HCT116 (cell line): ENCODE data around the gene RSPH6A. TPM values are rescaled to one million over a fixed set of nuclear protein-coding genes. Genes with fewer than 3 reads are reported as not detected.

ENCODE experiments used
- ATAC-seq: fragments of 200-7000 bp; cut with Tn5 transposase; 2 replicates; pipeline ENCODE4 v1.9.1; 2020; ENCODE audit warnings: mild to moderate bottlenecking, moderate library complexity
- BruUV-seq: library from RNA; stranded (reverse); fragments of 400-500 nt; replicated peaks from 2 replicates; lab custom pipeline; 2021; lab: Mats Ljungman, UMichigan
- CTCF ChIA-PET: fragments of 300-600 bp; sonication (Branson Sonifier 250); formaldehyde crosslinking; loops from one replicate; lab custom pipeline; 2021; ENCODE audit warnings: antibody characterized with exemption; lab: Charles Lee
- POLR2A ChIA-PET: fragments of 300-600, 350-600 bp; sonication (Branson Sonifier 250); formaldehyde crosslinking; loops from one replicate; lab custom pipeline; 2021; ENCODE audit warnings: antibody characterized with exemption; lab: Charles Lee
- RAD21 ChIA-PET, 2 experiments: fragments of 300-600 bp; sonication (Branson Sonifier 250); formaldehyde crosslinking; loops; one replicate each; lab custom pipeline; 2023; ENCODE audit warnings: low total read pairs in 2 of 2; ENCODE audit not compliant: uncharacterized antibody in 2 of 2, unreplicated experiment in 2 of 2, low non-redundant PET in 1 of 2; lab: Charles Lee
- DNase-seq: peaks from one replicate; pipeline ENCODE4 v3.0.0-alpha.2; 2010; ENCODE audit warnings: low read depth, low spot score
- H2AFZ ChIP-seq: fragments of 200-600 bp; shearing (Covaris generic), sonication (generic); 2 replicates; pipeline ENCODE4 v1.6.1; 2017; ENCODE audit warnings: low read depth, mixed run types, mixed read lengths, antibody characterized with exemption, low read length; ENCODE audit not compliant: poor library complexity, severe bottlenecking
- H3K27ac ChIP-seq: 2 replicates; pipeline ENCODE4 v1.5.1; 2012; ENCODE audit warnings: low read depth, low read length
- H3K27me3 ChIP-seq: fragments of 200-600 bp; sonication (generic); 2 replicates; pipeline ENCODE4 v1.6.1; 2016; ENCODE audit warnings: mixed run types, low read length, mixed read lengths; ENCODE audit not compliant: insufficient read depth
- H3K36me3 ChIP-seq, 2 experiments: fragments of 200-500 bp in 1 of 2; fragments of 200-600 bp in 1 of 2; sonication (Bioruptor generic) in 1 of 2; sonication (generic) in 1 of 2; 2 replicates each; pipeline versions ENCODE4 v1.5.1 to v1.6.1; 2014 to 2016; ENCODE audit warnings: low read length in 2 of 2, inconsistent platforms in 1 of 2, mixed read lengths in 1 of 2, mixed run types in 1 of 2; ENCODE audit not compliant: insufficient read depth in 2 of 2, control insufficient read depth in 1 of 2
- H3K4me1 ChIP-seq, 2 experiments: fragments of 200-600 bp in 1 of 2; sonication (generic) in 1 of 2; 2 replicates each; pipeline versions ENCODE4 v1.5.1 to v1.6.1; 2012 to 2017; ENCODE audit warnings: low read length in 2 of 2, inconsistent platforms in 1 of 2, mild to moderate bottlenecking in 1 of 2, mixed read lengths in 1 of 2, mixed run types in 1 of 2, moderate library complexity in 1 of 2; ENCODE audit not compliant: insufficient read depth in 2 of 2, control insufficient read depth in 1 of 2
- H3K4me2 ChIP-seq: fragments of 200-600 bp; sonication (generic); 2 replicates; pipeline ENCODE4 v1.6.1; 2017; ENCODE audit warnings: mixed run types, low read length, mixed read lengths
- H3K4me3 ChIP-seq, 2 experiments: fragments of 200-600 bp in 1 of 2; sonication (generic) in 1 of 2; replicated peaks in 1 of 2; 2 replicates each; pipeline ENCODE4 v1.5.1; 2011 to 2016; ENCODE audit warnings: low read length in 2 of 2, control low read depth in 1 of 2, low read depth in 1 of 2, mild to moderate bottlenecking in 1 of 2, mixed read lengths in 1 of 2, mixed run types in 1 of 2
- H3K79me2 ChIP-seq: fragments of 200-600 bp; sonication (generic); 2 replicates; pipeline ENCODE4 v1.6.1; 2017; ENCODE audit warnings: mild to moderate bottlenecking, mixed run types, low read length, moderate library complexity, mixed read lengths; ENCODE audit not compliant: insufficient read depth
- H3K9ac ChIP-seq: fragments of 200-600 bp; sonication (generic); 2 replicates; pipeline ENCODE4 v1.6.1; 2016; ENCODE audit warnings: low read length, mixed read lengths
- H3K9me2 ChIP-seq: fragments of 200-600 bp; sonication (generic), shearing (Covaris generic); 2 replicates; pipeline ENCODE4 v1.6.1; 2017; ENCODE audit warnings: mixed run types, mild to moderate bottlenecking, moderate library complexity; ENCODE audit not compliant: insufficient read depth
- H3K9me3 ChIP-seq, 2 experiments: fragments of 200-500 bp in 1 of 2; fragments of 200-600 bp in 1 of 2; sonication (Bioruptor generic) in 1 of 2; sonication (generic) in 1 of 2; 2 replicates each; pipeline ENCODE4 v1.6.1; 2014 to 2017; ENCODE audit warnings: low read length in 2 of 2, mixed read lengths in 2 of 2, inconsistent platforms in 1 of 2, low read depth in 1 of 2, mild to moderate bottlenecking in 1 of 2, mixed run types in 1 of 2, moderate library complexity in 1 of 2; ENCODE audit not compliant: control insufficient read depth in 1 of 2, insufficient read depth in 1 of 2
- H4K20me1 ChIP-seq: fragments of 200-600 bp; sonication (generic), shearing (Covaris generic); 2 replicates; pipeline ENCODE4 v1.6.1; 2017; ENCODE audit warnings: mixed run types, mild to moderate bottlenecking, moderate library complexity; ENCODE audit not compliant: insufficient read depth
- CBX3 ChIP-seq: IDR thresholded peaks from 2 replicates; pipeline ENCODE4 v1.6.1; 2012; ENCODE audit warnings: low read depth
- EGR1 ChIP-seq: IDR thresholded peaks from 2 replicates; pipeline ENCODE4 v1.6.1; 2012; ENCODE audit warnings: low read depth
- ELF1 ChIP-seq: IDR thresholded peaks from 2 replicates; pipeline ENCODE4 v1.6.1; 2012; ENCODE audit warnings: low read depth, borderline replicate concordance
- EZH2 ChIP-seq: fragments of 200-600 bp; sonication (generic); IDR thresholded peaks from 2 replicates; pipeline ENCODE4 v1.6.1; 2017; ENCODE audit warnings: antibody characterized with exemption, mixed run types
- POLR2AphosphoS5 ChIP-seq: IDR thresholded peaks from 2 replicates; pipeline ENCODE4 v1.6.1; 2011; ENCODE audit warnings: mild to moderate bottlenecking, low read depth, low read length, moderate library complexity
- RAD21 ChIP-seq: IDR thresholded peaks from 2 replicates; pipeline ENCODE4 v1.6.1; 2012; ENCODE audit warnings: low read depth, mild to moderate bottlenecking
- SP1 ChIP-seq: IDR thresholded peaks from 2 replicates; pipeline ENCODE4 v1.6.1; 2012; ENCODE audit warnings: low read depth
- SRF ChIP-seq: IDR thresholded peaks from 2 replicates; pipeline ENCODE4 v1.6.1; 2012; ENCODE audit warnings: low read depth
- TCF7L2 ChIP-seq: IDR thresholded peaks from 2 replicates; pipeline ENCODE4 v1.7.0; 2011; ENCODE audit warnings: borderline replicate concordance, inconsistent platforms; ENCODE audit not compliant: insufficient read depth, insufficient read length; ENCODE audit errors: extremely low read depth
- ZNF274 ChIP-seq: fragments of 200-500 bp; sonication (Bioruptor generic); IDR thresholded peaks from 2 replicates; pipeline ENCODE4 v1.6.1; 2014; ENCODE audit warnings: mild to moderate bottlenecking, low read depth, low read length, inconsistent platforms
- intact Hi-C: fragments of 100-400 bp; cut with micrococcal nuclease; formaldehyde crosslinking; loops from 2 replicates; pipeline ENCODE4 v1.10.0; 2022
- total RNA-seq: library from RNA; stranded (reverse); gene quantifications from one replicate; pipeline ENCODE4 v1.2.1, GENCODE V29; 2021; ENCODE audit not compliant: unreplicated experiment
- TF ChIP-seq, protein P1 (sequence below): IDR thresholded peaks from 2 replicates; pipeline ENCODE4 v1.6.1; 2012
- TF ChIP-seq, protein P2 (sequence below): IDR thresholded peaks from 2 replicates; pipeline ENCODE4 v1.6.1; 2011; ENCODE audit warnings: mild to moderate bottlenecking, low read length, moderate library complexity; ENCODE audit not compliant: insufficient replicate concordance; ENCODE audit errors: extremely low read depth

The RSPH6A gene
- total RNA-seq, 1 experiment from 2014 or later = 0.57 TPM

DNA sequence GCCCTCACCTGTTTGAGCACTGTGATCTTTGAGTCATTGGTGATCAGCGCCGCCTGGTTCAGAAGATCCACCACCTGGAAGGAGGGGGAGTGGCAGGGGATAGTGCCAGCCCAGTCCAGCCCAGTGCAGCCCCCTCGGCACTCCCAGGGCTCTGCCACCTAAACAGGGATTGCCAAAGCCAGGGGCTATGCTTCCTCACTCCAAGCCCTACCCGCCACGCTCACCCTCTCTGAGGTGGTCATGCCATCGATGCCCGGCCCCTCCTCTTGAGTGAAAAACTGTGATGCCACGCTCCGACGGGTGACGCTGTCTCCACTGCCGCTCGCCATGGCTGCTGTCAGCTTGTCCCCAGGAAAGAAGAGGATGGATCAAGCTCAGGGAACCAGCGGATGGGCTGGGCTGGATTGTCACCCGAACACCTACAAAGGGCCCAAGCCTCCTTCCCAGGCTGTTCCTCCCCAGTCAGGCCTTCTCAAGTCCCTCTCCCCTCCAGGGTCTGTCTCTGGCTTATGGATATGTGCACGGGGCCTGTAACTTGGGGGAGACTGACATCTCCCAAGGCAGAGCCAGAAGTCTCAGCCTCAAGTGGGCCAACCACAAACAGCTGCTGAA, 39.2 kb upstream of the RSPH6A start:
- H4K20me1 ChIP-seq = no peaks in the 10 kb centered on the region
- H3K4me1 ChIP-seq = no peaks in the 10 kb centered on the region
- ATAC-seq = no peak
- H3K4me2 ChIP-seq = no peak overlapping the region
- H3K4me3 ChIP-seq = no peak overlapping the region
- no peaks in the 10 kb centered on the region for H3K27me3 ChIP-seq
- no peak for DNase-seq
- ChIA-PET CTCF (no interaction called here), RAD21 (no interaction called here), POLR2A (no interaction called here)
- no TSS peak for BruUV-seq
- peaks cover 36 to 40% of the 10 kb centered on the region in 2 experiments; a peak in 3 of 4 replicates for H3K36me3 ChIP-seq
- H3K27ac ChIP-seq = no peak overlapping the region; the same call in 1 of the 2 replicates
- H3K79me2 ChIP-seq = peaks cover 51% of the 10 kb centered on the region
- H3K9me3 ChIP-seq = no peaks in the 10 kb centered on the region
- intact Hi-C loops = no loop called here
- TF ChIP-seq TCF7L2 = no peak
- no peak for TF ChIP-seq SRF
- TF ChIP-seq EGR1 = no peak
- no peak for TF ChIP-seq ELF1
- TF ChIP-seq, protein P1, sequence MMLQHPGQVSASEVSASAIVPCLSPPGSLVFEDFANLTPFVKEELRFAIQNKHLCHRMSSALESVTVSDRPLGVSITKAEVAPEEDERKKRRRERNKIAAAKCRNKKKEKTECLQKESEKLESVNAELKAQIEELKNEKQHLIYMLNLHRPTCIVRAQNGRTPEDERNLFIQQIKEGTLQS = no peak
- TF ChIP-seq EZH2 = no peak
- TF ChIP-seq, all 23 proteins: peak for 0
- Histone ChIP-seq H2AFZ (no peak overlapping the region), H3K9me2 (no peaks in the 10 kb centered on the region), H3K9ac (no peak overlapping the region)

DNA sequence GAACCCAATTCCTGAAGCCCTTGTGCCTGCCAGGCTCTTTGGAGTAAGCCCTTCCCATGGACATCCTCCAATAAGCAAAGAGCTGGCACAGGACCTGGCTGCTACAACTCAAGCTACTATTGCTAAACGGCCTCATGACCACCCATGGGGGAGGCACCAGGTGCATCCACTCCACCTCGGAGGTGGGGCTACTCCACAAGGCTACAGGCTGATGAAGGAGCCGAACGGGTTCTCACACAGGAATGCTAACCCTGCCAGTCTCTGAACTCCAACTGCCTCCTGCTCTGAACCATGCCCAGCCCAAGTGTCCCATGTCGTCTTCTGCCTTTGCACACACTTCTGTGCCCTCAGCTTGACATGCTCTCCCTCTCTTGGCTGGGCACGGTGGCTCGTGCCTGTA, 37.9 kb upstream of the RSPH6A start:
- Histone ChIP-seq H3K79me2 (peaks cover 39% of the 10 kb centered on the region), H4K20me1 (no peaks in the 10 kb centered on the region), H3K4me2 (no peak overlapping the region), H3K9ac (no peak overlapping the region), H3K27me3 (no peaks in the 10 kb centered on the region), H3K9me3 (no peaks in the 10 kb centered on the region), H2AFZ (no peak overlapping the region), H3K9me2 (no peaks in the 10 kb centered on the region), H3K4me3 (no peak overlapping the region), H3K4me1 (no peaks in the 10 kb centered on the region), H3K36me3 (peaks cover 39 to 44% of the 10 kb centered on the region in 2 experiments), H3K27ac (no peak overlapping the region)
- RAD21 ChIA-PET = no interaction called here
- no peak for ATAC-seq
- DNase-seq = no peak
- POLR2A ChIA-PET = interaction anchor here (0.6 kb wide), 1 partner anchor 47 kb away, joined by 3 read pairs; no protein-coding TSS in a partner anchor
- intact Hi-C loops = no loop called here
- no TSS peak for BruUV-seq
- CTCF ChIA-PET = no interaction called here
- TF ChIP-seq RAD21 = no peak
- no peak for TF ChIP-seq TCF7L2
- TF ChIP-seq, protein P2, sequence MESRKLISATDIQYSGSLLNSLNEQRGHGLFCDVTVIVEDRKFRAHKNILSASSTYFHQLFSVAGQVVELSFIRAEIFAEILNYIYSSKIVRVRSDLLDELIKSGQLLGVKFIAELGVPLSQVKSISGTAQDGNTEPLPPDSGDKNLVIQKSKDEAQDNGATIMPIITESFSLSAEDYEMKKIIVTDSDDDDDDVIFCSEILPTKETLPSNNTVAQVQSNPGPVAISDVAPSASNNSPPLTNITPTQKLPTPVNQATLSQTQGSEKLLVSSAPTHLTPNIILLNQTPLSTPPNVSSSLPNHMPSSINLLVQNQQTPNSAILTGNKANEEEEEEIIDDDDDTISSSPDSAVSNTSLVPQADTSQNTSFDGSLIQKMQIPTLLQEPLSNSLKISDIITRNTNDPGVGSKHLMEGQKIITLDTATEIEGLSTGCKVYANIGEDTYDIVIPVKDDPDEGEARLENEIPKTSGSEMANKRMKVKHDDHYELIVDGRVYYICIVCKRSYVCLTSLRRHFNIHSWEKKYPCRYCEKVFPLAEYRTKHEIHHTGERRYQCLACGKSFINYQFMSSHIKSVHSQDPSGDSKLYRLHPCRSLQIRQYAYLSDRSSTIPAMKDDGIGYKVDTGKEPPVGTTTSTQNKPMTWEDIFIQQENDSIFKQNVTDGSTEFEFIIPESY = no peak
- TF ChIP-seq, protein P1 = no peak
- TF ChIP-seq SRF = no peak
- no peak for TF ChIP-seq EZH2
- TF ChIP-seq POLR2AphosphoS5 = no peak
- no peak for TF ChIP-seq SP1
- no peak for TF ChIP-seq ZNF274
- no peak for TF ChIP-seq CBX3
